ENCODE data around the gene GRK2. TPM values are rescaled to one million over a fixed set of nuclear protein-coding genes. Genes with fewer than 3 reads are reported as not detected.

GRK2 gene
- total RNA-seq, 1 donor from 2014 or later, result 30.0 TPM

DNA sequence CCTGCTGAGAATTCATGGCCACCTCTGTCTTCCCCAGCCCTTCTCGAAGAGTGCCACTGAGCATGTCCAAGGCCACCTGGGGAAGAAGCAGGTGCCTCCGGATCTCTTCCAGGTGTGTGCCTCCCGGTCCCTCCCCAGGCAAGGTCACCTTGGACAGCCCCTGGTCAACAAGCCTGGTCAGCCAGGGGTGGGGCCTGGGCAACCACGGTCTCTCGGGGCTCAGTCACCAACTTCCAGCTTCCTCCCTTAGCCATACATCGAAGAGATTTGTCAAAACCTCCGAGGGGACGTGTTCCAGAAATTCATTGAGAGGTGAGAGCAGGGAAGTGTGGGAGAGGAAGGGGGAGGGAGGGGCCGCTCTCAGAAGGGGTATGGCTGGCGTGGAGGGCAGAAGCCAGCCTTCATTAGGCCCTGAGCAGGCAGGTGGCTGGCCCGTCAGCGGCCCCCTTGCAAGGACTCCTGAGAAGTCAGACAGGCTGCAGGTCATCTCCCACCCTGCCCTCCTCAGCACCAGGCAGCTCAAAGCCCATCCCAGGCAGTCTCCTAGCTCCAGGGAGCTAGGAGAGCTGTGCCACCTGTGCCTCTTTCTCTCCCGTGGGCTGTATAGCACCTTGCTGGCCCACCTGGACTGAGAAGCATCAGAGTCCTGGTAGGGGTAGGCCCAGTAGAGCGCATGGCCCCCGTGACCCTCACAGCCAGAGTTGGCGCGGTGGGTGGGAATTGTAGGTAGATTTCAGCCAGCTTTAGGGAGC lies 13.5 kb downstream of the GRK2 start:
- no peak overlapping the region for H3K4me3 Mint-ChIP-seq
- Histone ChIP-seq H3K27ac (no peak overlapping the region), H3K36me3 (no peaks in the 10 kb centered on the region)

GRCh38 chr11:67280341-67280787 lies 14.1 kb downstream of the GRK2 start:
- Mint-ChIP-seq H3K27me3 (ENCODE audit: insufficient read depth, low read depth) (peaks cover 5% of the 10 kb centered on the region), H3K9me3 (no peaks in the 10 kb centered on the region), H3K4me3 (no peak overlapping the region), H3K4me1 (peaks cover 11% of the 10 kb centered on the region), H3K36me3 (peaks cover 7% of the 10 kb centered on the region), H3K27ac (no peak overlapping the region)
- Histone ChIP-seq H3K4me1 (peaks cover 14% of the 10 kb centered on the region), H3K4me2 (no peak overlapping the region), H3K27ac (no peak overlapping the region), H3K9me3 (ENCODE audit: low read depth) (no peaks in the 10 kb centered on the region), H3K36me3 (no peaks in the 10 kb centered on the region), H3K4me3 (no peak overlapping the region), H3K27me3 (no peaks in the 10 kb centered on the region), H3K9ac (no peak overlapping the region), H4K20me1 (ENCODE audit: low read depth) (peaks cover 25% of the 10 kb centered on the region), H3F3A (ENCODE audit: low read depth) (peaks cover 9% of the 10 kb centered on the region), H2AFZ (replicated peaks) (no peak overlapping the region), H3K79me2 (ENCODE audit: low read depth) (peaks cover 17% of the 10 kb centered on the region)
- DNase-seq (ENCODE audit: low spot score), result no peak
- TF ChIP-seq CTCF (IDR thresholded peaks at IDR 0.05), result no peak
- TF ChIP-seq EZH2phosphoT487 (IDR thresholded peaks at IDR 0.05), result no peak
- TF ChIP-seq EZH2 (IDR thresholded peaks at IDR 0.05), result no peak

More for the DNA sequence above, 13.5 kb downstream of the GRK2 start:
- H3F3A ChIP-seq (ENCODE audit: low read depth), result peaks cover 9% of the 10 kb centered on the region
- no peaks in the 10 kb centered on the region for H3K27me3 ChIP-seq
- H3K79me2 ChIP-seq (ENCODE audit: low read depth), result peaks cover 23% of the 10 kb centered on the region
- no peak overlapping the region for H2AFZ ChIP-seq (replicated peaks)
- H4K20me1 ChIP-seq (ENCODE audit: low read depth), result peaks cover 29% of the 10 kb centered on the region
- no peak overlapping the region for H3K9ac ChIP-seq
- no peaks in the 10 kb centered on the region for H3K9me3 Mint-ChIP-seq
- H3K4me3 ChIP-seq, result no peak overlapping the region
- H3K27ac Mint-ChIP-seq, result no peak overlapping the region
- peaks cover 11% of the 10 kb centered on the region for H3K4me1 Mint-ChIP-seq
- peaks cover 14% of the 10 kb centered on the region for H3K4me1 ChIP-seq
- peaks cover 5% of the 10 kb centered on the region for H3K27me3 Mint-ChIP-seq (ENCODE audit: insufficient read depth, low read depth)
- H3K9me3 ChIP-seq (ENCODE audit: low read depth), result no peaks in the 10 kb centered on the region
- TF ChIP-seq EZH2phosphoT487 (IDR thresholded peaks at IDR 0.05), result no peak
- TF ChIP-seq EZH2 (IDR thresholded peaks at IDR 0.05), result no peak
- no peak for TF ChIP-seq CTCF (IDR thresholded peaks at IDR 0.05)
- DNase-seq (ENCODE audit: low spot score), result no peak
- no peak overlapping the region for H3K4me2 ChIP-seq
- peaks cover 7% of the 10 kb centered on the region for H3K36me3 Mint-ChIP-seq

GRCh38 chr11:67280788-67281551 lies 14.7 kb downstream of the GRK2 start:
- Histone ChIP-seq H3K36me3 (no peaks in the 10 kb centered on the region), H3K27ac (no peak overlapping the region), H3K9ac (no peak overlapping the region), H3F3A (ENCODE audit: low read depth) (peaks cover 9% of the 10 kb centered on the region), H3K79me2 (ENCODE audit: low read depth) (peaks cover 11% of the 10 kb centered on the region), H3K9me3 (ENCODE audit: low read depth) (no peaks in the 10 kb centered on the region), H3K27me3 (no peaks in the 10 kb centered on the region), H2AFZ (replicated peaks) (no peak overlapping the region), H3K4me2 (no peak overlapping the region), H3K4me3 (no peak overlapping the region), H3K4me1 (peaks cover 14% of the 10 kb centered on the region), H4K20me1 (ENCODE audit: low read depth) (peaks cover 19% of the 10 kb centered on the region)
- Mint-ChIP-seq H3K9me3 (no peaks in the 10 kb centered on the region), H3K4me3 (no peak overlapping the region), H3K4me1 (peaks cover 11% of the 10 kb centered on the region), H3K27me3 (ENCODE audit: insufficient read depth, low read depth) (peaks cover 5% of the 10 kb centered on the region), H3K36me3 (peaks cover 7% of the 10 kb centered on the region), H3K27ac (no peak overlapping the region)
- TF ChIP-seq EZH2 (IDR thresholded peaks at IDR 0.05) (no peak), CTCF (IDR thresholded peaks at IDR 0.05) (no peak), EZH2phosphoT487 (IDR thresholded peaks at IDR 0.05) (no peak)
- no peak for DNase-seq (ENCODE audit: low spot score)

Data from neural progenitor cell (in vitro differentiated cells).